Measurements from ENCODE around the gene AGPAT2. TPM values are rescaled to one million over a fixed set of nuclear protein-coding genes. Genes with fewer than 3 reads are reported as not detected.

AGPAT2 gene
- total and polyA plus RNA-seq, 2 experiments from 2014 or later = 31.8 to 44.7 TPM

- no peak overlapping the region for H3K4me3 Mint-ChIP-seq
- Histone ChIP-seq H3K4me3 (no peak overlapping the region), H2AFZ (no peak overlapping the region), H3K27ac (ENCODE audit: low read depth) (no peak overlapping the region), H3K9me2 (ENCODE audit: insufficient read depth) (no peaks in the 10 kb centered on the region), H3K36me3 (ENCODE audit: insufficient read depth) (no peaks in the 10 kb centered on the region), H3K27me3 (ENCODE audit: insufficient read depth) (no peaks in the 10 kb centered on the region), H3K4me1 (ENCODE audit: insufficient read depth) (no peaks in the 10 kb centered on the region; the same call in 1 of the 2 replicates), H4K20me1 (replicated peaks; ENCODE audit: insufficient read depth) (no peaks in the 10 kb centered on the region), H3K4me2 (no peak overlapping the region), H3K79me2 (replicated peaks; ENCODE audit: insufficient read depth) (no peaks in the 10 kb centered on the region), H3F3A (replicated peaks; ENCODE audit: low read depth) (no peaks in the 10 kb centered on the region)
- H3K27me3 Mint-ChIP-seq (ENCODE audit: insufficient read depth, low read depth, poor library complexity) = peaks cover 17% of the 10 kb centered on the region
- H3K27ac Mint-ChIP-seq = no peak overlapping the region
- peaks cover 18% of the 10 kb centered on the region for H3K4me1 Mint-ChIP-seq
- no peaks in the 10 kb centered on the region for H3K9me3 Mint-ChIP-seq
- no peak for DNase-seq (ENCODE audit: low spot score)
- H3K36me3 Mint-ChIP-seq (ENCODE audit: low read depth) = no peaks in the 10 kb centered on the region
- TF ChIP-seq ETS1 (IDR thresholded peaks at IDR 0.05) = no peak
- TF ChIP-seq EZH2phosphoT487 (IDR thresholded peaks at IDR 0.05; ENCODE audit: unreplicated experiment) = no peak
- TF ChIP-seq CTCF (conservative IDR thresholded peaks at IDR 0.05; ENCODE audit: low read depth in 2 of 2) = no peak
- TF ChIP-seq POLR2AphosphoS5 (IDR thresholded peaks at IDR 0.05; ENCODE audit: low read depth) = no peak
- no peak for TF ChIP-seq CREB1 (CRISPR knock-in tag; IDR thresholded peaks at IDR 0.05; ENCODE audit: low read depth)
- TF ChIP-seq ZNF462 (CRISPR knock-in tag; IDR thresholded peaks at IDR 0.05) = no peak
- TF ChIP-seq EZH2 (IDR thresholded peaks at IDR 0.05; ENCODE audit: low read depth, unreplicated experiment) = no peak
- no peak for TF ChIP-seq ZNF114 (CRISPR knock-in tag; IDR thresholded peaks at IDR 0.05)
- no peak for TF ChIP-seq NANOG (IDR thresholded peaks at IDR 0.05; ENCODE audit: borderline replicate concordance)
- no peak for TF ChIP-seq REST (IDR thresholded peaks at IDR 0.05; ENCODE audit: unreplicated experiment)
- TF ChIP-seq ZNF331 (CRISPR knock-in tag; IDR thresholded peaks at IDR 0.05; ENCODE audit: low read depth) = no peak
- TF ChIP-seq JUNB (IDR thresholded peaks at IDR 0.05; ENCODE audit: unreplicated experiment) = no peak
- TF ChIP-seq STAT1 (IDR thresholded peaks at IDR 0.05; ENCODE audit: unreplicated experiment) = no peak
- no peak for ATAC-seq
Observed at GRCh38 chr9:136697146-136697820, 10.0 kb upstream of the AGPAT2 start.
